Astrocyte (in vitro differentiated cells and primary cell): ENCODE results near the gene C12orf43. TPM values are rescaled to one million over a fixed set of nuclear protein-coding genes. Genes with fewer than 3 reads are reported as not detected.
A peak's percentile ranks its signal among the peaks of the same experiment; 100 is the strongest.

Experiments
- DNase-seq: peaks from one replicate; pipeline ENCODE4 v3.0.0-alpha.2; 2010; ENCODE audit warnings: low read depth
- FAIRE-seq: peaks from 2 replicates; lab custom pipeline; 2011; peaks lifted over from hg19 to GRCh38; lab: Jason Lieb, UNC
- H2AFZ ChIP-seq: 2 replicates; pipeline ENCODE4 v1.6.0; 2012; ENCODE audit warnings: low read depth, low read length, inconsistent platforms
- H3K27ac ChIP-seq: 2 replicates; pipeline ENCODE4 v1.5.1; 2011; ENCODE audit warnings: low read depth, low read length, inconsistent platforms
- H3K27me3 ChIP-seq: 2 replicates; pipeline ENCODE4 v1.6.0; 2011; ENCODE audit warnings: low read length, inconsistent platforms; ENCODE audit not compliant: insufficient read depth
- H3K36me3 ChIP-seq: 2 replicates; pipeline ENCODE4 v1.5.1; 2011; ENCODE audit warnings: low read length, inconsistent platforms; ENCODE audit not compliant: insufficient read depth
- H3K4me1 ChIP-seq: 2 replicates; pipeline ENCODE4 v1.5.1; 2011; ENCODE audit warnings: low read length, inconsistent platforms; ENCODE audit not compliant: insufficient read depth
- H3K4me2 ChIP-seq: 2 replicates; pipeline ENCODE4 v1.6.0; 2012; ENCODE audit warnings: low read length, inconsistent platforms
- H3K4me3 ChIP-seq: 2 replicates; pipeline ENCODE4 v1.5.1; 2011; ENCODE audit warnings: low read depth, mild to moderate bottlenecking, low read length, inconsistent platforms; ENCODE audit not compliant: insufficient read depth
- H3K79me2 ChIP-seq: 2 replicates; pipeline ENCODE4 v1.6.0; 2012; ENCODE audit warnings: mild to moderate bottlenecking, low read length, inconsistent platforms; ENCODE audit not compliant: insufficient read depth
- H3K9ac ChIP-seq: 2 replicates; pipeline ENCODE4 v1.6.0; 2012; ENCODE audit warnings: mild to moderate bottlenecking, low read length, inconsistent platforms
- H3K9me3 ChIP-seq: 2 replicates; pipeline ENCODE4 v1.5.1; 2012; ENCODE audit warnings: low read depth, mild to moderate bottlenecking, low read length, inconsistent platforms; ENCODE audit not compliant: insufficient read depth
- H4K20me1 ChIP-seq: 2 replicates; pipeline ENCODE4 v1.6.0; 2012; ENCODE audit warnings: low read length, inconsistent platforms; ENCODE audit not compliant: insufficient read depth
- H3K27ac Mint-ChIP-seq: one replicate; pipeline ENCODE4 v1.8.0; 2021; ENCODE audit warnings: mild to moderate bottlenecking, mixed read lengths; ENCODE audit not compliant: unreplicated experiment
- H3K27me3 Mint-ChIP-seq: one replicate; pipeline ENCODE4 v1.8.0; 2021; ENCODE audit warnings: low read depth, mixed read lengths; ENCODE audit not compliant: unreplicated experiment
- H3K36me3 Mint-ChIP-seq: one replicate; pipeline ENCODE4 v1.8.0; 2021; ENCODE audit warnings: low read depth, mixed read lengths; ENCODE audit not compliant: unreplicated experiment
- H3K4me1 Mint-ChIP-seq: one replicate; pipeline ENCODE4 v1.8.0; 2021; ENCODE audit warnings: low read depth, mixed read lengths; ENCODE audit not compliant: unreplicated experiment
- H3K4me3 Mint-ChIP-seq: one replicate; pipeline ENCODE4 v1.8.0; 2021; ENCODE audit warnings: mild to moderate bottlenecking, moderate library complexity, mixed read lengths; ENCODE audit not compliant: unreplicated experiment
- H3K9me3 Mint-ChIP-seq: one replicate; pipeline ENCODE4 v1.8.0; 2021; ENCODE audit warnings: mild to moderate bottlenecking, mixed read lengths; ENCODE audit not compliant: unreplicated experiment
- CTCF ChIP-seq: IDR thresholded peaks from 2 replicates; pipeline ENCODE4 v1.5.1; 2011; ENCODE audit warnings: low read depth, mild to moderate bottlenecking, inconsistent platforms, low read length, moderate library complexity; ENCODE audit not compliant: insufficient read depth
- EZH2 ChIP-seq: IDR thresholded peaks from 2 replicates; pipeline ENCODE4 v1.6.1; 2012; ENCODE audit warnings: mild to moderate bottlenecking, low read length, inconsistent platforms; ENCODE audit not compliant: insufficient read depth
- total RNA-seq: library from RNA; stranded (reverse); gene quantifications from 2 replicates; pipeline ENCODE4 v1.2.1, GENCODE V29; 2021

C12orf43 gene
- total RNA-seq, 1 donor from 2014 or later: 16.2 TPM

DNA sequence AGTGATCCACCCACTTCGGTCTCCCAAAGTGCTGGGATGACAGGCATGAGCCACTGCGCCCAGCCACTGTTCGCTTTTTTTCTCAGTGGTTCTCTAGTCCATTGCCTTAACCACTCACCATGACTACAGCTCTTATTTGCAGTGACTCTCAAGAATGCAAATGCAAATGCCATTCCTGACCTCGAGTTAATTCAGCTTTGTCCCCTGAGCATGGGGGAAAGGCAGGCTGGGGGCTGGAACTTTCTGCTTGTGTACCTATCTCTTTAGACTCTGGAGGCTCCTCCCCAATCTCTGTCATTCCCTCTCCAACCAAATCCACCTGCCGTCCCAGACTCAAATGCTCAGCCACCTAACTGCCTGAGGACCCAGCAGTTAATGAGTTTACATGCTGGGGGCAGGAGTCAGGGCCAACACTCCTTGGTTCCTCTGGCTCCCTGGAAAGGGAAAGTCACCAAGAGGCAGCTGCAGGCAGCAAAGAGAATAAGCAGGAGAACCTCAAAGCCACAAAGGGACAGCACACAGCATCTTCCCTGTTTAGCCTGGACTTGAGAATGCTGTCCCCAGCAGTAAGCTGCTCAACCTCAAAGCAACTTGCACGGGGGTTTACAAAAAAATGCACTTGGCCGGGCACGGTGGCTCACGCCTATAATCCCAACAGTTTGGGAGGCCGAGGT lies 43.3 kb downstream of the C12orf43 start:
- no peak for TF ChIP-seq CTCF
- no peak for TF ChIP-seq EZH2

GRCh38 chr12:120971299-120972180 lies 44.7 kb downstream of the C12orf43 start:
- Mint-ChIP-seq H3K4me3 (no peak overlapping the region), H3K27me3 (peaks cover 5% of the 10 kb centered on the region), H3K4me1 (no peaks in the 10 kb centered on the region), H3K9me3 (no peaks in the 10 kb centered on the region), H3K36me3 (no peaks in the 10 kb centered on the region), H3K27ac (no peak overlapping the region)
- H2AFZ ChIP-seq: no peak overlapping the region
- peak; percentile 29 for DNase-seq
- H3K4me3 ChIP-seq: no peak overlapping the region
- no peaks in the 10 kb centered on the region for H3K79me2 ChIP-seq
- no peak overlapping the region for H3K27ac ChIP-seq
- TF ChIP-seq EZH2: no peak
- peak; percentile 82 for TF ChIP-seq CTCF
- no peaks in the 10 kb centered on the region for H3K36me3 ChIP-seq
- H3K27me3 ChIP-seq: peaks cover 2% of the 10 kb centered on the region
- no peaks in the 10 kb centered on the region for H3K4me1 ChIP-seq
- no peak overlapping the region for H3K9ac ChIP-seq
- peak; percentile 41 for FAIRE-seq
- no peaks in the 10 kb centered on the region for H4K20me1 ChIP-seq
- H3K9me3 ChIP-seq: no peaks in the 10 kb centered on the region
- H3K4me2 ChIP-seq: no peak overlapping the region

More for the DNA sequence above, 43.3 kb downstream of the C12orf43 start:
- Mint-ChIP-seq H3K4me3 (no peak overlapping the region), H3K9me3 (no peaks in the 10 kb centered on the region), H3K36me3 (no peaks in the 10 kb centered on the region), H3K27ac (no peak overlapping the region), H3K27me3 (peaks cover 3% of the 10 kb centered on the region), H3K4me1 (no peaks in the 10 kb centered on the region)
- Histone ChIP-seq H3K9me3 (no peaks in the 10 kb centered on the region), H3K4me3 (no peak overlapping the region), H3K4me2 (no peak overlapping the region), H4K20me1 (no peaks in the 10 kb centered on the region), H3K9ac (no peak overlapping the region), H3K79me2 (no peaks in the 10 kb centered on the region), H3K4me1 (no peaks in the 10 kb centered on the region), H3K36me3 (no peaks in the 10 kb centered on the region), H3K27me3 (peaks cover 2% of the 10 kb centered on the region), H2AFZ (no peak overlapping the region), H3K27ac (no peak overlapping the region)
- FAIRE-seq (no peak), DNase-seq (peak; percentile 19)

DNA sequence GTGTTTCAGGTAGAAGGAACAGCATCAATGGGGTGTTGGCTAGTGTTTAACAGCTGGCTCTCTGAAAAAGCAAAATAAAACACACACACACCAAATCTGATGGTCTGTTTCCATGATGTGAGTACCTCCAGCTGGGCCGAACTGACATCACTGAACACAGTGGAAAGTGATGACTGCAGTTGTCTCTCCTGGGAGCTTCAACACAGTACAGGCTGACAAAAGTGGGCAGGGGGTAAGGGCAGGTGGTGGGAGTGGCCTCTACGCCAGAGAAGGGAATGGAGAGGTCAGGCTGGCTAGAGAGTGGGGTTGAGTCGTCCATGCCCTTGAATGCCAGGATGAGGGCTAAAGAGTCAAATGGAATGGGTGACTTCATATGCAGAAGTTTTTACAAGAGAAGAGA lies 46.0 kb downstream of the C12orf43 start:
- H3K36me3 ChIP-seq: no peaks in the 10 kb centered on the region
- TF ChIP-seq CTCF: no peak
- TF ChIP-seq EZH2: no peak
- H3K4me2 ChIP-seq: no peak overlapping the region
- peaks cover 5% of the 10 kb centered on the region for H3K27me3 ChIP-seq
- no peak overlapping the region for H3K27ac Mint-ChIP-seq
- no peak overlapping the region for H3K4me3 ChIP-seq
- H3K4me1 Mint-ChIP-seq: no peaks in the 10 kb centered on the region
- no peak overlapping the region for H3K27ac ChIP-seq
- H3K4me1 ChIP-seq: no peaks in the 10 kb centered on the region
- H3K9me3 Mint-ChIP-seq: no peaks in the 10 kb centered on the region
- H3K36me3 Mint-ChIP-seq: no peaks in the 10 kb centered on the region
- no peaks in the 10 kb centered on the region for H3K79me2 ChIP-seq
- no peak overlapping the region for H3K9ac ChIP-seq
- H3K4me3 Mint-ChIP-seq: no peak overlapping the region
- H3K9me3 ChIP-seq: no peaks in the 10 kb centered on the region
- DNase-seq (no peak), FAIRE-seq (no peak)
- H3K27me3 Mint-ChIP-seq: peaks cover 5% of the 10 kb centered on the region
- no peak overlapping the region for H2AFZ ChIP-seq
- no peaks in the 10 kb centered on the region for H4K20me1 ChIP-seq
